OCI-LY1 (cell line): ENCODE results near the gene MYO15A.

Source experiments
- H2AFZ ChIP-seq: fragments of 200-600 bp; sonication (generic), shearing (Covaris generic); 2 replicates; pipeline ENCODE4 v1.6.0; 2014; ENCODE audit warnings: antibody characterized with exemption, mild to moderate bottlenecking, low read length
- H3F3A ChIP-seq: fragments of 200-600 bp; sonication (generic), shearing (Covaris generic); 2 replicates; pipeline ENCODE4 v1.6.0; 2014; ENCODE audit warnings: mild to moderate bottlenecking, antibody characterized with exemption, low read length, moderate library complexity; ENCODE audit not compliant: insufficient read depth
- H3K27ac ChIP-seq: fragments of 200-600 bp; sonication (generic); 2 replicates; pipeline ENCODE4 v1.5.1; 2014; ENCODE audit warnings: low read length, mixed run types, mild to moderate bottlenecking, low read depth; ENCODE audit not compliant: poor library complexity, severe bottlenecking
- H3K27me3 ChIP-seq: fragments of 200-600 bp; sonication (generic); 2 replicates; pipeline ENCODE4 v1.6.0; 2014; ENCODE audit warnings: antibody characterized with exemption, mild to moderate bottlenecking, low read length, moderate library complexity; ENCODE audit not compliant: insufficient read depth
- H3K36me3 ChIP-seq: fragments of 200-600 bp; sonication (generic); 2 replicates; pipeline ENCODE4 v1.6.1; 2014; ENCODE audit warnings: mild to moderate bottlenecking, antibody characterized with exemption, low read length, moderate library complexity, mixed read lengths; ENCODE audit not compliant: insufficient read depth
- H3K4me1 ChIP-seq: fragments of 200-600 bp; sonication (generic); 2 replicates; pipeline ENCODE4 v1.5.1; 2014; ENCODE audit warnings: mild to moderate bottlenecking, low read length, moderate library complexity; ENCODE audit not compliant: insufficient read depth, severe bottlenecking
- H3K4me2 ChIP-seq: fragments of 200-600 bp; sonication (generic), shearing (Covaris generic); 2 replicates; pipeline ENCODE4 v1.6.1; 2014; ENCODE audit warnings: low read length
- H3K4me3 ChIP-seq: fragments of 200-600 bp; sonication (generic); 2 replicates; pipeline ENCODE4 v1.5.1; 2014; ENCODE audit warnings: low read length, low read depth, mild to moderate bottlenecking, mixed read lengths; ENCODE audit not compliant: poor library complexity, severe bottlenecking
- H3K79me2 ChIP-seq: fragments of 200-600 bp; shearing (Covaris generic); 2 replicates; pipeline ENCODE4 v1.6.1; 2016; ENCODE audit warnings: mixed run types, low read length, mixed read lengths; ENCODE audit not compliant: insufficient read depth
- H3K9ac ChIP-seq: fragments of 200-600 bp; sonication (generic), shearing (Covaris generic); 2 replicates; pipeline ENCODE4 v1.6.1; 2014; ENCODE audit warnings: mild to moderate bottlenecking, low read length, mixed read lengths
- H3K9me2 ChIP-seq: fragments of 200-600 bp; sonication (generic), shearing (Covaris generic); 2 replicates; pipeline ENCODE4 v1.6.1; 2014; ENCODE audit warnings: low read depth, mild to moderate bottlenecking, low read length, mixed read lengths
- H3K9me3 ChIP-seq: fragments of 200-600 bp; shearing (Covaris generic); 2 replicates; pipeline ENCODE4 v1.6.1; 2014; ENCODE audit warnings: low read length, mixed read lengths
- H4K20me1 ChIP-seq: fragments of 200-600 bp; sonication (generic), shearing (Covaris generic); 2 replicates; pipeline ENCODE4 v1.6.0; 2016; ENCODE audit warnings: mild to moderate bottlenecking, low read length; ENCODE audit not compliant: insufficient read depth
- CTCF ChIP-seq: fragments of 200-600 bp; sonication (generic), shearing (Covaris generic); IDR thresholded peaks from 2 replicates; pipeline ENCODE4 v1.5.1; 2017; ENCODE audit warnings: mild to moderate bottlenecking, antibody characterized with exemption, low read length, moderate library complexity, mixed read lengths
- EZH2 ChIP-seq: fragments of 200-600 bp; sonication (generic), shearing (Covaris generic); IDR thresholded peaks from 2 replicates; pipeline ENCODE4 v1.8.0; 2017; ENCODE audit warnings: borderline replicate concordance, mixed run types, mild to moderate bottlenecking, antibody characterized with exemption, low read length, moderate library complexity, mixed read lengths

The MYO15A gene

GRCh38 chr17:18172531-18173278 lies 64.1 kb downstream of the MYO15A start:
- H3K9me3 ChIP-seq, result no peaks in the 10 kb centered on the region
- H4K20me1 ChIP-seq, result no peaks in the 10 kb centered on the region
- H3K9ac ChIP-seq, result no peak overlapping the region
- H3K4me2 ChIP-seq, result no peak overlapping the region
- no peaks in the 10 kb centered on the region for H3K9me2 ChIP-seq
- H3K4me3 ChIP-seq, result no peak overlapping the region
- no peaks in the 10 kb centered on the region; the same call in 1 of the 2 replicates for H3K36me3 ChIP-seq
- H3K27me3 ChIP-seq, result peaks cover 1% of the 10 kb centered on the region; the same call in 1 of the 2 replicates
- no peaks in the 10 kb centered on the region for H3K79me2 ChIP-seq
- no peak overlapping the region for H2AFZ ChIP-seq
- TF ChIP-seq CTCF (no peak), EZH2 (no peak)
- no peaks in the 10 kb centered on the region for H3F3A ChIP-seq
- peaks cover 8% of the 10 kb centered on the region for H3K4me1 ChIP-seq
- no peak overlapping the region for H3K27ac ChIP-seq

DNA sequence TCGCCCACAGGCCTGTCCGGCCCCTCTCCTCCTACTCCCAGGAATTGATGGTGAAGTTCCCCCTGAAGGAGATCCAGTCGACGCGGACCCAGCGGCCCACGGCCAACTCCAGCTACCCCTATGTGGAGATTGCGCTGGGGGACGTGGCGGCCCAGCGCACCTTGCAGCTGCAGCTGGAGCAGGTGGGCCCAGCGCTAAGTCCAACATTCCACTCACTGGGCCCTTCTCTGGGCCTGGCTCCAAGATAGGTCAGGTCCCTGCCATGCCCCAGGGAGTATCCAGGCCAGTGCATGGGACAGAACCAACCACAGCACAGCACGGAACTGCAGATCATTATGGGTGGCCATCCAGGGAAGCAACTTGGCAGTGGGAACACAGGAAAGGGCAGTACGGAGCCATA lies 65.2 kb downstream of the MYO15A start:
- no peaks in the 10 kb centered on the region for H3K36me3 ChIP-seq
- no peaks in the 10 kb centered on the region for H3K79me2 ChIP-seq
- no peak overlapping the region for H3K4me3 ChIP-seq
- H3K27me3 ChIP-seq, result no peaks in the 10 kb centered on the region
- no peak overlapping the region for H2AFZ ChIP-seq
- H3K9me2 ChIP-seq, result no peaks in the 10 kb centered on the region
- H3K9me3 ChIP-seq, result no peaks in the 10 kb centered on the region
- no peak for TF ChIP-seq EZH2
- TF ChIP-seq CTCF, result no peak
- no peaks in the 10 kb centered on the region for H3F3A ChIP-seq
- peaks cover 8% of the 10 kb centered on the region for H3K4me1 ChIP-seq
- no peak overlapping the region for H3K9ac ChIP-seq
- H3K4me2 ChIP-seq, result no peak overlapping the region
- H3K27ac ChIP-seq, result no peak overlapping the region
- no peaks in the 10 kb centered on the region for H4K20me1 ChIP-seq

DNA sequence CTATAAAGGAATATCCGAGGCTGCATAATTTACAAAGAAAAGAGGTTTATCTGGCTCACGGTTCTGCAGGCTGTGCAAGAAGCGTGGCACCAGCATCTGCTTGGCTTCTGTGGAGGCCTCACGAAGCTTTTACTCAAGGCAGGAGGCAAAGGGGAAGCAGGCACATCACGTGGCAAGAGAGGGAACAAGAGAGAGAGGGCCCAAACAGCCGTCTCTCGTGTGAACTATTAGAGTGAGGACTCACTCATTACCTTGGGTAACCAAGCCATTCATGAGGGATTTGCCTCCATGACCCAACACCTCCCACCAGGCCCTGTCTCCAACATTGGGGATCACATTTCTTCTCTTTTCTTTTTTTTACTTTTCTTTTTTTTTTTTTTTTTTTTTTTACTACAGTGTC lies 67.6 kb downstream of the MYO15A start:
- Histone ChIP-seq H3K27ac (no peak overlapping the region), H2AFZ (no peak overlapping the region), H4K20me1 (no peaks in the 10 kb centered on the region), H3K4me1 (peaks cover 8% of the 10 kb centered on the region), H3K9ac (no peak overlapping the region), H3K4me3 (no peak overlapping the region), H3K9me3 (no peaks in the 10 kb centered on the region), H3K27me3 (no peaks in the 10 kb centered on the region), H3K9me2 (no peaks in the 10 kb centered on the region), H3F3A (no peaks in the 10 kb centered on the region), H3K4me2 (no peak overlapping the region), H3K36me3 (no peaks in the 10 kb centered on the region), H3K79me2 (no peaks in the 10 kb centered on the region)
- TF ChIP-seq CTCF (no peak), EZH2 (no peak)
